Stimulated activated CD4-positive, alpha-beta T cell treated with anti-CD3 and anti-CD28 coated beads, Interleukin-2, amount 100 ng/mL, for 48 hours (primary cell): Measurements from ENCODE around the gene ACAA1.
"Not testable (repeated sequence)": the region's sequence is repeated elsewhere in the genome, so short reads cannot be mapped to it uniquely, and the experiment has no call there.

Experiments
- DNase-seq, 2 donors: peaks; one replicate each; pipeline ENCODE4 v3.0.0-alpha.2; 2020

ACAA1 gene

GRCh38 chr3:38100498-38100897, 36.4 kb downstream of the ACAA1 start:
- DNase-seq = no peak

- DNase-seq = no peak
Observed at GRCh38 chr3:38099518-38099917, 37.4 kb downstream of the ACAA1 start.

GRCh38 chr3:38098376-38098723, 38.6 kb downstream of the ACAA1 start:
- DNase-seq = no peak

- DNase-seq = no peak
Observed at GRCh38 chr3:38097446-38098375, 39.2 kb downstream of the ACAA1 start.

- DNase-seq = no peak
Observed at GRCh38 chr3:38095669-38096483, 41.1 kb downstream of the ACAA1 start.

- DNase-seq = no peak
Observed at GRCh38 chr3:38094999-38095398, 41.9 kb downstream of the ACAA1 start.

GRCh38 chr3:38090453-38090852, 46.5 kb downstream of the ACAA1 start:
- no peak for DNase-seq

GRCh38 chr3:38089163-38089562, 47.8 kb downstream of the ACAA1 start:
- DNase-seq = no peak

- DNase-seq = no peak
Observed at GRCh38 chr3:38088126-38089078, 48.5 kb downstream of the ACAA1 start.

- not testable (repeated sequence) for DNase-seq
Observed at GRCh38 chr3:38087278-38087677, 49.6 kb downstream of the ACAA1 start.

- DNase-seq = no peak
Observed at GRCh38 chr3:38086496-38086895, 50.4 kb downstream of the ACAA1 start.

GRCh38 chr3:38085943-38086324, 51.0 kb downstream of the ACAA1 start:
- no peak for DNase-seq

- DNase-seq = no peak
Observed at GRCh38 chr3:38085311-38085942, 51.5 kb downstream of the ACAA1 start.

GRCh38 chr3:38084334-38085310, 52.3 kb downstream of the ACAA1 start:
- DNase-seq = no peak

GRCh38 chr3:38083871-38084333, 53.0 kb downstream of the ACAA1 start:
- DNase-seq = no peak

- DNase-seq = not testable (repeated sequence)
Observed at GRCh38 chr3:38083254-38083653, 53.7 kb downstream of the ACAA1 start.

GRCh38 chr3:38082296-38082695, 54.6 kb downstream of the ACAA1 start:
- not testable (repeated sequence) for DNase-seq

GRCh38 chr3:38077073-38077472, 59.9 kb downstream of the ACAA1 start:
- DNase-seq = not testable (repeated sequence)
